ENCODE measurements around the gene PTPN2.

The PTPN2 gene

DNA sequence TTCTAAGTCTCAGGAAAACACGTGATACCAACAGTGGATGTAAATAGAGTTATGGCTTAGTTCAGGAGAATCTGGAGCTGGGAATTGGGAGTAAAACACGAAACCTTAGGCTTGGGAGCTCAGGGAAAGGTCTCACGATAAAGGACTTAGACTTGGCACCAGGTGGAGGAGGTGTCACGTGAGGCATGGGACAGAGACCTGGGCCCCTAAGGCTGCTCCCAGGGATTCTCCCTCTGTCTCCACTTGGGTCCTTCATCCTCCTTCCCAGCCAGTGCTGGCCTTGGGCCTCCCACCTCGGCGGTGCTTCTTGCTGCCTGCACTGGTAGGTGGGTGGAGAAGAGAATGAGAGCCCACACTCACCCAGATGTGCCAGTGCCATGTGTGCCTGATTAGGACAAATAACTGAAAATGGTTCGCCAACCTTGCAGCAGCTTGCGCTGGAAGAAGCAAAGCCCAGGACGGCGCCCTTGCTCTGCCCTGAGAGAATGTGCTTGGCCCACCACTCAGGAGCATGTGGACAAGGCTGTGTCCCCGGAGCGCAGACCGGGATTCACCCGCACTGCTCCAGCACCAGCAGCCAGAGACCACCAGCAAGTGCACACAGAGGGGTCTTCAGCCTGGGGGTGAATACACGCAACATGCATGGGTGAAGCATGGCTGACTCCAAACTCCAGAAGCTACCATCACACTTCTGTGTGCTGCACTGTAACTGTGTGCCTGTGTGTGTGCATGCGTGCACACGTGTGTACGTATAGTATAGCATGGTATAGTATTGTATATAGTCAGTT lies 133.1 kb downstream of the PTPN2 start:
- Histone ChIP-seq H3K9me2 (replicated peaks; ENCODE audit: insufficient read depth, low read length) (no peaks in the 10 kb centered on the region), H3K4me3 (ENCODE audit: insufficient read depth, low read length, poor library complexity, severe bottlenecking) (no peak overlapping the region), H2AFZ (ENCODE audit: low read depth, low read length, severe bottlenecking) (no peak overlapping the region), H3K27me3 (ENCODE audit: low read length) (no peaks in the 10 kb centered on the region), H3K79me2 (ENCODE audit: insufficient read depth, low read length) (no peaks in the 10 kb centered on the region), H3K27ac (ENCODE audit: low read depth, low read length) (no peak overlapping the region), H4K20me1 (ENCODE audit: low read depth, low read length) (no peaks in the 10 kb centered on the region), H3F3A (ENCODE audit: insufficient read depth) (no peaks in the 10 kb centered on the region), H3K9ac (ENCODE audit: low read length) (no peak overlapping the region), H3K9me3 (ENCODE audit: insufficient read depth, low read length) (no peaks in the 10 kb centered on the region), H3K4me2 (ENCODE audit: low read depth, low read length, poor library complexity, severe bottlenecking) (peak overlapping the region; percentile 23), H3K36me3 (ENCODE audit: low read length) (no peaks in the 10 kb centered on the region)
- no peak for TF ChIP-seq EZH2phosphoT487 (conservative IDR thresholded peaks at IDR 0.05; ENCODE audit: low read length)

- Histone ChIP-seq H4K20me1 (ENCODE audit: low read depth, low read length) (no peaks in the 10 kb centered on the region), H3K27me3 (ENCODE audit: low read length) (no peaks in the 10 kb centered on the region), H3F3A (ENCODE audit: insufficient read depth) (no peaks in the 10 kb centered on the region), H3K79me2 (ENCODE audit: insufficient read depth, low read length) (no peaks in the 10 kb centered on the region), H3K9ac (ENCODE audit: low read length) (no peak overlapping the region), H3K4me2 (ENCODE audit: low read depth, low read length, poor library complexity, severe bottlenecking) (peak overlapping the region; percentile 23), H3K9me2 (replicated peaks; ENCODE audit: insufficient read depth, low read length) (no peaks in the 10 kb centered on the region), H3K9me3 (ENCODE audit: insufficient read depth, low read length) (no peaks in the 10 kb centered on the region), H2AFZ (ENCODE audit: low read depth, low read length, severe bottlenecking) (no peak overlapping the region), H3K27ac (ENCODE audit: low read depth, low read length) (no peak overlapping the region), H3K36me3 (ENCODE audit: low read length) (no peaks in the 10 kb centered on the region), H3K4me3 (ENCODE audit: insufficient read depth, low read length, poor library complexity, severe bottlenecking) (no peak overlapping the region)
- TF ChIP-seq CTCF (IDR thresholded peaks at IDR 0.05; ENCODE audit: insufficient read depth, low read length, poor library complexity, severe bottlenecking) (no peak), EZH2phosphoT487 (conservative IDR thresholded peaks at IDR 0.05; ENCODE audit: low read length) (no peak)
Observed at GRCh38 chr18:12750076-12750714, 133.8 kb downstream of the PTPN2 start.

- Histone ChIP-seq H3K4me2 (ENCODE audit: low read depth, low read length, poor library complexity, severe bottlenecking) (no peak overlapping the region), H3K9me2 (replicated peaks; ENCODE audit: insufficient read depth, low read length) (no peaks in the 10 kb centered on the region), H3K36me3 (ENCODE audit: low read length) (no peaks in the 10 kb centered on the region), H3F3A (ENCODE audit: insufficient read depth) (no peaks in the 10 kb centered on the region), H4K20me1 (ENCODE audit: low read depth, low read length) (no peaks in the 10 kb centered on the region), H3K9ac (ENCODE audit: low read length) (no peak overlapping the region), H3K4me3 (ENCODE audit: insufficient read depth, low read length, poor library complexity, severe bottlenecking) (no peak overlapping the region), H3K9me3 (ENCODE audit: insufficient read depth, low read length) (no peaks in the 10 kb centered on the region), H3K79me2 (ENCODE audit: insufficient read depth, low read length) (no peaks in the 10 kb centered on the region), H3K27ac (ENCODE audit: low read depth, low read length) (no peak overlapping the region), H2AFZ (ENCODE audit: low read depth, low read length, severe bottlenecking) (no peak overlapping the region), H3K27me3 (ENCODE audit: low read length) (no peaks in the 10 kb centered on the region)
- no peak for TF ChIP-seq EZH2phosphoT487 (conservative IDR thresholded peaks at IDR 0.05; ENCODE audit: low read length)
- TF ChIP-seq CTCF (IDR thresholded peaks at IDR 0.05; ENCODE audit: insufficient read depth, low read length, poor library complexity, severe bottlenecking): no peak
Observed at GRCh38 chr18:12749121-12749520, 134.9 kb downstream of the PTPN2 start.

DNA sequence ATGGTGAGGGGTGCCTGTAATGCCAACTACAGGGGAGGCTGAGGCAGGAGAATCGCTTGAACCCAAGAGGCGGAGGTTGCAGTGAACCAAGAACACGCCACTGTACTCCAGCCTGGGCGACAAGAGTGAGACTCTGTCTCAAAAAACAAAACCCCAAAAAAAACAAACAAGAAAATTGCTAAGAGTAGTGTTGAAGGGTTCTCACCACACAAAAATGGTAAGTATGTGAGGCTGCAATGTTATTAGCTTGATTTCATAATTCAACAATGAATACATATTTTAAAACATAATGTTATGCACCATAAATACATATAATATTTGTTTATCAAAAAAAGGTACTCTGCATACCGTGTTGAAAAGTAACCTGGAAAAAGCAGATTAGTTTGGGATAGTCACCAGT lies 135.4 kb downstream of the PTPN2 start:
- Histone ChIP-seq H4K20me1 (ENCODE audit: low read depth, low read length) (no peaks in the 10 kb centered on the region), H3K36me3 (ENCODE audit: low read length) (no peaks in the 10 kb centered on the region), H3K9me3 (ENCODE audit: insufficient read depth, low read length) (no peaks in the 10 kb centered on the region), H3K4me2 (ENCODE audit: low read depth, low read length, poor library complexity, severe bottlenecking) (no peak overlapping the region), H3K27me3 (ENCODE audit: low read length) (no peaks in the 10 kb centered on the region), H3K9me2 (replicated peaks; ENCODE audit: insufficient read depth, low read length) (no peaks in the 10 kb centered on the region), H3K27ac (ENCODE audit: low read depth, low read length) (no peak overlapping the region), H3K4me3 (ENCODE audit: insufficient read depth, low read length, poor library complexity, severe bottlenecking) (no peak overlapping the region), H3K9ac (ENCODE audit: low read length) (no peak overlapping the region), H3K79me2 (ENCODE audit: insufficient read depth, low read length) (no peaks in the 10 kb centered on the region), H3F3A (ENCODE audit: insufficient read depth) (no peaks in the 10 kb centered on the region), H2AFZ (ENCODE audit: low read depth, low read length, severe bottlenecking) (no peak overlapping the region)
- TF ChIP-seq EZH2phosphoT487 (conservative IDR thresholded peaks at IDR 0.05; ENCODE audit: low read length) (no peak), CTCF (IDR thresholded peaks at IDR 0.05; ENCODE audit: insufficient read depth, low read length, poor library complexity, severe bottlenecking) (no peak)

Measured in SU-DHL-6 (cell line).